Measurements from ENCODE around the gene FCAMR. TPM values are rescaled to one million over a fixed set of nuclear protein-coding genes. Genes with fewer than 3 reads are reported as not detected.

FCAMR gene
- polyA plus RNA-seq, 1 donor (not counting 4 experiments of a cell fraction or from before 2014, with no cell fraction given): not detected

DNA sequence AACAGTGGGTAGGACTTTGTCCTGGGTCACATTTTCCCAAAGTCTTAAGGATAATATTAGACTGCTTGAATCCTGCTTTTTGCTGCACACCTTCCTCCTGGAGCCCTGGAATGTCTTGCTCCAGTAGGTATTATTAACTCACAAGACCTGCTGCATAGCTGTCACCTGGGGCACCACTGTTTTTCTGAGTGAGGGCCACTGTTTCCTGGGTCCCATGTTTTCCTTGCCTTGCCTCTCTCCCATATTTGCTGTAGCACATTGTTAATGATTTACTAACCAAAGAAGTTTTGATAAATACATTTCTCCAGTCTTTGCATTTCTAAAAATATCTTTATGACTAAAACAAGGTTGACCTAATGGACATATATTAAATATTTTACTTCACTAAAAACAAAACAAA, 22.5 kb upstream of the FCAMR start:
- H3K9ac ChIP-seq (ENCODE audit: control insufficient read depth, extremely low read depth, insufficient read depth, low read length): no peak overlapping the region
- FAIRE-seq: no peak
- no peaks in the 10 kb centered on the region for H3K79me2 ChIP-seq (ENCODE audit: control insufficient read depth, insufficient read depth, low read length)
- DNase-seq (ENCODE audit: low read depth, low spot score): no peak
- H3K4me3 ChIP-seq (ENCODE audit: control insufficient read depth in 2 of 3, extremely low read depth in 1 of 3, insufficient read depth in 2 of 3, low read depth in 1 of 3, low read length in 3 of 3): no peak overlapping the region
- H3K9me1 ChIP-seq (ENCODE audit: control insufficient read depth, extremely low read depth, insufficient read depth, low read length): no peaks in the 10 kb centered on the region
- no peaks in the 10 kb centered on the region for H3K27me3 ChIP-seq (ENCODE audit: control insufficient read depth, extremely low read depth, insufficient read depth, low read length)
- H3K36me3 ChIP-seq (ENCODE audit: control insufficient read depth in 2 of 2, extremely low read depth in 1 of 2, insufficient read depth in 2 of 2, low read length in 2 of 2): no peaks in the 10 kb centered on the region
- dilution Hi-C loops (cut with MboI; ENCODE audit: extremely low pct_ligation_motif_present, low sequenced_read_pairs): loop anchor here (25.0 kb wide), 1 partner anchor 230 kb away; the partner anchor contains the start of genes IL10 and IL19
- H3K27ac ChIP-seq (ENCODE audit: control insufficient read depth, insufficient read depth, low read length): no peak overlapping the region
- H3K4me2 ChIP-seq (ENCODE audit: control insufficient read depth, extremely low read depth, insufficient read depth, low read depth, low read length): no peak overlapping the region
- H3K9me3 ChIP-seq (ENCODE audit: control insufficient read depth, low read depth, low read length): no peaks in the 10 kb centered on the region
- no peak overlapping the region for H2AFZ ChIP-seq (ENCODE audit: control insufficient read depth, low read length)
- H4K20me1 ChIP-seq (ENCODE audit: control insufficient read depth, extremely low read depth, insufficient read depth, low read length): no peaks in the 10 kb centered on the region
- H3K4me1 ChIP-seq (ENCODE audit: control insufficient read depth, extremely low read depth, insufficient read depth, low read length): peaks cover 3% of the 10 kb centered on the region
- TF ChIP-seq, protein P1, sequence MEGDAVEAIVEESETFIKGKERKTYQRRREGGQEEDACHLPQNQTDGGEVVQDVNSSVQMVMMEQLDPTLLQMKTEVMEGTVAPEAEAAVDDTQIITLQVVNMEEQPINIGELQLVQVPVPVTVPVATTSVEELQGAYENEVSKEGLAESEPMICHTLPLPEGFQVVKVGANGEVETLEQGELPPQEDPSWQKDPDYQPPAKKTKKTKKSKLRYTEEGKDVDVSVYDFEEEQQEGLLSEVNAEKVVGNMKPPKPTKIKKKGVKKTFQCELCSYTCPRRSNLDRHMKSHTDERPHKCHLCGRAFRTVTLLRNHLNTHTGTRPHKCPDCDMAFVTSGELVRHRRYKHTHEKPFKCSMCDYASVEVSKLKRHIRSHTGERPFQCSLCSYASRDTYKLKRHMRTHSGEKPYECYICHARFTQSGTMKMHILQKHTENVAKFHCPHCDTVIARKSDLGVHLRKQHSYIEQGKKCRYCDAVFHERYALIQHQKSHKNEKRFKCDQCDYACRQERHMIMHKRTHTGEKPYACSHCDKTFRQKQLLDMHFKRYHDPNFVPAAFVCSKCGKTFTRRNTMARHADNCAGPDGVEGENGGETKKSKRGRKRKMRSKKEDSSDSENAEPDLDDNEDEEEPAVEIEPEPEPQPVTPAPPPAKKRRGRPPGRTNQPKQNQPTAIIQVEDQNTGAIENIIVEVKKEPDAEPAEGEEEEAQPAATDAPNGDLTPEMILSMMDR (optimal IDR thresholded peaks at IDR 0.05 in 1 of 3, IDR thresholded peaks at IDR 0.05 in 1 of 3, conservative IDR thresholded peaks at IDR 0.05 in 1 of 3; ENCODE audit: extremely low read depth in 1 of 3, insufficient read depth in 2 of 3, low read length in 3 of 3): no peak
- TF ChIP-seq EZH2 (IDR thresholded peaks at IDR 0.05; ENCODE audit: low read length): no peak

DNA sequence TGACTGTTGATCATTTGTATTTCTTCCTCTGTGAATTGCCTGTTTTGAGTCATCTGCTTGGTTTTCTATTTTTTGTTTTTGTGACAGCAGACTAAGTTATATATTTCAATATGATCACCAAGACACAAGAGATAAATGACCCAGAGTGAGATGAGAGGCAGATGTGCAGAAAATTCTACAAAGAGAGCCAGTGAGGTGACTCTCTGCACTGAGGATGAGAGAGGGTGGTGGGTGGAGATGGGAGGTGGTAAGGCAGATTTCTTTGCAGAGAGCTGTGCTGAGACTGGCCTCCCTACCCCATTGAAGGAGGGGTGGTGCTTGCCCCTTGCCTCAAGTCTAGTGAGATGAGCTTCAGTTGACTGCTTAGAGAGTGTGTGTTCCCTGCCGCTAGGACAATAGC, 17.6 kb upstream of the FCAMR start:
- Histone ChIP-seq H3K4me2 (ENCODE audit: control insufficient read depth, extremely low read depth, insufficient read depth, low read depth, low read length) (no peak overlapping the region), H3K9me3 (ENCODE audit: control insufficient read depth, low read depth, low read length) (no peaks in the 10 kb centered on the region), H3K36me3 (ENCODE audit: control insufficient read depth in 2 of 2, extremely low read depth in 1 of 2, insufficient read depth in 2 of 2, low read length in 2 of 2) (no peaks in the 10 kb centered on the region), H4K20me1 (ENCODE audit: control insufficient read depth, extremely low read depth, insufficient read depth, low read length) (no peaks in the 10 kb centered on the region), H2AFZ (ENCODE audit: control insufficient read depth, low read length) (no peak overlapping the region), H3K9ac (ENCODE audit: control insufficient read depth, extremely low read depth, insufficient read depth, low read length) (no peak overlapping the region), H3K9me1 (ENCODE audit: control insufficient read depth, extremely low read depth, insufficient read depth, low read length) (no peaks in the 10 kb centered on the region), H3K79me2 (ENCODE audit: control insufficient read depth, insufficient read depth, low read length) (no peaks in the 10 kb centered on the region), H3K27ac (ENCODE audit: control insufficient read depth, insufficient read depth, low read length) (no peak overlapping the region), H3K4me3 (ENCODE audit: control insufficient read depth in 2 of 3, extremely low read depth in 1 of 3, insufficient read depth in 2 of 3, low read depth in 1 of 3, low read length in 3 of 3) (no peak overlapping the region), H3K4me1 (ENCODE audit: control insufficient read depth, extremely low read depth, insufficient read depth, low read length) (no peaks in the 10 kb centered on the region), H3K27me3 (ENCODE audit: control insufficient read depth, extremely low read depth, insufficient read depth, low read length) (no peaks in the 10 kb centered on the region)
- no peak for DNase-seq (ENCODE audit: low read depth, low spot score)
- TF ChIP-seq, protein P1 (optimal IDR thresholded peaks at IDR 0.05 in 1 of 3, IDR thresholded peaks at IDR 0.05 in 1 of 3, conservative IDR thresholded peaks at IDR 0.05 in 1 of 3; ENCODE audit: extremely low read depth in 1 of 3, insufficient read depth in 2 of 3, low read length in 3 of 3): no peak
- no peak for TF ChIP-seq EZH2 (IDR thresholded peaks at IDR 0.05; ENCODE audit: low read length)
- dilution Hi-C loops (cut with MboI; ENCODE audit: extremely low pct_ligation_motif_present, low sequenced_read_pairs): loop anchor here (10.0 to 25.0 kb wide), 2 partner anchors 63 to 226 kb away; partner anchors contain the start of genes FCMR, IL10 and IL19
- FAIRE-seq: no peak

Data from keratinocyte (primary cell).